Raji (cell line): Measurements from ENCODE around the gene PTGIS.

Source experiments
- POLR2A ChIP-seq: IDR thresholded peaks from 2 replicates; pipeline ENCODE4 v1.6.1; 2011; ENCODE audit warnings: low read depth, low read length, control low read depth; ENCODE audit not compliant: insufficient read depth

Gene PTGIS

DNA sequence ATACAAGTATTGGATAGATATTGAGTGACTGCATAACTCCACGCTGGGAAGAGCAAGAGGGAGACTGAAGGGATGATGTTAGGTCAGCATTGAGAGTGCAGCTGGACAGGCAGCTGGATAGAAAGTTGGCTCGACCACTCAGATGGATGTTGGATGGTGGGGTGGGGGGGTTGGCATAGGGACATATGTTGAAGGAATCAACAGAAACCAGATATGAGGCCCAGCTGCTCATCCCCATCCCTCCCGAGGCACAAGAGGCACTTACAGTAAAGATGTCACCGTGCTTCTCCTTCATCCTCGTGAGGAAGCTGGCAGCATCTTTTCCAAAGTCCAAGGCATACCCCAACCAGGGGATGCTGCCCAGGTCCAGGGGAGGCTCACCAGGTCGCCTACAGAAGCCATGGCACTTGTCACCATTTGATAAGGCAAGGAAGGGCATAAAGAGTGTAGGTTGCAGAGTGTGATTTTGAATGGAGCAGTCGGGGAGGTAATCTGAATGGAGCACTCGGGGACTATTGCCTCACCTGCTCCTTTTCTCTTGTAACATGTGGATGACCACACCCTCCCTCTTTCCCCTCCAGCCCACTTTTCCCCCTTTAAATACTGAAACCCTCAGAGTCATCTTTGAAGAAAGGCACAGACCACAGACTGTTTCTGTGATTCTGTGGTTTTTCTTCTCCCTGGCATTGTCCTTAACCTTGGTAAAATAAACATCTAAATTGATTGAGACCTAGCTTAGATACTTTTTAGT lies 18.0 kb downstream of the PTGIS start:
- TF ChIP-seq POLR2A, result no peak

DNA sequence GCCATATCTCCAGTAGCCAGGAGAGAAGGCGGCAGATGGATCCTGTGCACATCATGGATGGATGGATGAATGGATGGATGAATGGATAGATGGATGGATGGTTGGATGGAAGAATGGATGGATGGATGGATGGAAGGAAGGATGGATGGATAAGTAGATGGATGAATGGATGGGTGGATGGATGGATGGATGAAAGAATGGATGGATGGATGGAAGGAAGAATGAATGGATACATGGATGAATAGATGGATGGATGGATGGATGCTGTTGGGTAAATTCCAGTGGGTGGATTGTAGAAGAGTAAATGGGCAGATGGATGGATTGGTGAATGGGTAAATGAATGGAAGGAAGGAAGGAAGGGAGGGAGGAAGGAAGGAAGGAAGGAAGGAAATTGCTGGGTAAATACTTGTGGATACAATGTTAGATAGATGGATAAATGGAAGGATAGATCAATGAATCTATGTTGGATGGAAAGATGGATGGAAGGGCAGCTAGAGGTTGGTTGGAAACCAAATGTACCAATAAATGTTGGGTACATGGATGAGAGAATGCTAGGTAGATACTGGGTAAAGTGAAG lies 19.5 kb downstream of the PTGIS start:
- no peak for TF ChIP-seq POLR2A

DNA sequence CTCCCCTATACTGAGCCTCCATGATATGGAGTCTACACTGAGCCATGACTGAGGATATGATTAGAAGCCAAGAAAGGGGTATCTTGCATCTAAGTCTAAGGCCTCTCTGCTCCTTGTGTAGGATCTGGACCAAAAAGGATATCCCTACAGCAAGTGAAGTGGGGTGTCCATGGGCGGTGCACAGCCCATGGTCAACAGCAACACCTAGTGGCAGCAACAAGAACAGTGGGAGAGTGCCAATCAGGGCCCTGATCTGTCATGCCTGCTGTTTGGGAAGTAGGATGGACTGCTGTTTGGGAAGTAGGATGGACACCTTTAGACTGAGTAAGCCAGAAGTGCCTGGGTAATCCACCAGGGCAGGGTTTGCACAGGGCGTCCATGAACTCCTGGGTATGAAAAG lies 22.4 kb downstream of the PTGIS start:
- TF ChIP-seq POLR2A, result no peak

DNA sequence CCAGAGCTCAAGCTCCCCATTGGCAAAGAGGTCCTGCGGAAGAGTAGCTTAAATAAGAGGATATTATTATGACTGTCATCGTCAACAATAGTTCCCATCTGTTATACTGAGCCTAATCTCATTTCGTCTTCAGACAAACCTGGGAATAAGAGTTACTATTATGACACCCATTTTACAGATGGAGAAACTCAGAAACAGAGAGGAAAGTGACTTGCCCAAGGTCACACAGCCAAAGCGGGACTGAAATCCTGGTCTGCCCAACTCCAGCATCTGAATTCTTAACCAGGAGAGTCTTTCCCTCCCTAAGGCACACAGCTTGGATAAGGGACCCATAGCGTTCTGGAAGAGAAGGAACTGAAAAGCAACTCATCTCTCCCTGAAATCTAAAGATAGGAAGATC lies 23.4 kb downstream of the PTGIS start:
- TF ChIP-seq POLR2A, result no peak

DNA sequence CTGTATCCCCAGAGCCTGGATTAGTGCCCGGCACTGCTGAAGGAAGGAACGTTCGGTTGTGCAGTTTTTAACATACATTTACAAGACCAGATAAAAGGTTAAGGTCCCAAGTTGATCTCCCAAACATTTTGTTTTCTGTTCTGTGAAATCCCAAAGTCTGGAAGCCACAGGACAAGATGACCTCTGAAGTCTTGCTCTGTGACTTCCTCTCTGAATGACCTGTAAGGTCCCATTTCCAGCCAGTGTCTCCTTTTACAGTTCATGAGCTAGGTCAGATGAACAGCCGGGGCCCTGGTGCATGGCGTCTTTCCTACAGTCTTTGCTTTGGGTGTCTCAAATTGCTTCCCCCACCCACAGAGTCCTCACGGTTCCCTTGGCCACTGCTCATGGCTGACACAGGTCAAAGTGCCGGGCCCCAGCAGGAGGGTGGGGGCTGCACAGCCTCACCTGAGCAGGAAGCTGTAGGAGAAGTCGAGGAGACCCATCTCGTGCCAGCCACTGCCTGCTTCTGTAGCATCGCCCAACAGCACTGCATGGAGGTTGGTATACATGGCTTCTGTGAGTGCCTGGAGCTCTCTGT lies 24.0 kb downstream of the PTGIS start:
- no peak for TF ChIP-seq POLR2A

DNA sequence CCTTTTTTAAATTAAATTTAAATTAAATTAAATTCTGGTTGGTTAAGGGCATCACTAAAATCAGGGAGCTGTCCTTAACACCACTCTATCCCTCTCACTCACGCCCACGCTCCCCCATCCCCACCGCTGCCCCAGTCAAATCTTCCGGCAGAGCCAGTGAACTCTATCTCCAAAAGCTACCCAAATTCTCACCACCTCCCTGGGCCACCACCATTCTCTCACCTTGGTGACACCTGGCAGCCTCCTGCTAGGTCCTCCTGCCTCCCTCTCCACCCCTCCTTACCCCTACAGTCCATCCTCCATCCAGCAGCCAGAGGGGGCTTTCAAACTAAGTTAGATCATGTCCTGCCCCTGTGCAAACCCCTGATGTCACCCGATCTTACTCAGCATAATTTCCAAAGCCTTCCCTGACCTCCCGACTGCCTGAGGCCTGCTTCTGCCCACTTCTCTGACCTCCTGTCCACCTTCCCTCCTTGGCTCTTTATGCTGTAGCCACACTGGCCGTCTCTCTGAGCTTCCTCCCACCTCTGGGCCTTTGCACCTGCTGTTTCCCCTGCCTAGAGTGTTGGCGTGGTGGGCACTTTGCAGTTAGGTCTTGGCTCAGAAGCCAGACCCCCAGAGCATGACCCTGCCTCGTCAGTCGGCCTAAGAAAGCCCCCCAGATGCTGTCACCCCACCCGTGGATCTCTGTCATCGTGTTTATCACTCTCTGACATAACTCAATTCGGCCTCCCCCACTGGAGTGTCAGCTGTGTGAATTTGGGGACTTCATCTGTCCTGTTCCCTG lies 24.7 kb downstream of the PTGIS start:
- TF ChIP-seq POLR2A, result no peak

DNA sequence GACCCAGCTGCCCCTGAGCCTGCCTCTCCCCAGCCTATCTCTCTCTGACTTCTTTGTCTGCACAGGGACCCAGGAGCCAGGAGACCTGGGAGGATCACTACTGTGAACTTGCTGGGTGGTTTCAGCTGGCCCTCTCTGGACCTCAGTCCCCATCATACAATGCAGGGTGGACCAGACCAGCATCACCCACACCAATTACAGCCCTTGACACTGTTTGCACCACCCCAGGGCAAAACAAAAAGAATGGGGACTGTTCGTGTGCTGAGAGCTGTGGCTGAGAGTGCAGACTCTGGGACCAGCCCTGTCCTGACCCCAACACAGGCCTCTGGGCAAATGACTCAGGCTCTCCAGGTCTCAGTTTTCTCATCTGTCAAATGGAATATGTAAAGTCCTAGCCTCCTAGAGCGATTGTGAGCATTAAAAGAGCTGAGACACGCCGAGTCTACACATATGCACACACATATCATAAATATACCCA lies 25.4 kb downstream of the PTGIS start:
- TF ChIP-seq POLR2A, result no peak

DNA sequence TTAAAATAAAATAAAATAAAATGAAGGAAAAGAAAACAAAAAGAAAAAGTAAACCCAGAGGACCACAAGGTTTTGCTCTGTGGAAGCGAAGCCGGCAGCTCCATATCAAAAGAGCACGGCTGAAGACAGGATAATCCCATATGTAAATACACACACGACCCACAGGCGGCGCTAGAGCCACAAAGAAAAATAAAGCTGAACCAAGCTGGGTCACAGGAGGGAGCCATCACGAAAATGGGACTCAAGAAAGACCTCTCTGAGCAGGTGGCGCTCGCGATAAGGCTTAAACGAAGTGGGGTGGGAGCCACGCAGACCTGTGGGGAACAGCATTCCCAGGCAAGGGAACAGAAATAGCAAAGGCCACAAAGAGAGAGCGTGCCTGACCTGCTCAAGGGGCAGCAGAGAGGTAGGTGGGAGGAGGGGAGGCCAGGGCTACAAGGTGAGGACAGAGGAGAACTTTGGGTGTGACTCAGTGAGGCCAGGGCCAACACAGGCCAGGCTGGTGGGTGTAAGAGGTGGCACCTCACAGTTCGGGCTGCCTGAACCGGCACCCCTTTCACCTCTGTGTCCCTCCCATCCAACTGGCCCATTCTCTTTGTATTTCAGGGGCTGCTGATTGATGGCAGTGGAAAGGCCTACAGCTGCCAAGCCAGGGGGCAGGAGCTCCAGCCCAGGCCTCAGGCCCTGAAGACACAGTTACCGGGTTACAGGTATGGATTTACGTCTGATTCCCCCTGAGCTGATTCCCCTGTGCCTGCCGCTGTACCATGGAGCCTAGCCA lies 26.0 kb downstream of the PTGIS start:
- TF ChIP-seq POLR2A, result no peak

DNA sequence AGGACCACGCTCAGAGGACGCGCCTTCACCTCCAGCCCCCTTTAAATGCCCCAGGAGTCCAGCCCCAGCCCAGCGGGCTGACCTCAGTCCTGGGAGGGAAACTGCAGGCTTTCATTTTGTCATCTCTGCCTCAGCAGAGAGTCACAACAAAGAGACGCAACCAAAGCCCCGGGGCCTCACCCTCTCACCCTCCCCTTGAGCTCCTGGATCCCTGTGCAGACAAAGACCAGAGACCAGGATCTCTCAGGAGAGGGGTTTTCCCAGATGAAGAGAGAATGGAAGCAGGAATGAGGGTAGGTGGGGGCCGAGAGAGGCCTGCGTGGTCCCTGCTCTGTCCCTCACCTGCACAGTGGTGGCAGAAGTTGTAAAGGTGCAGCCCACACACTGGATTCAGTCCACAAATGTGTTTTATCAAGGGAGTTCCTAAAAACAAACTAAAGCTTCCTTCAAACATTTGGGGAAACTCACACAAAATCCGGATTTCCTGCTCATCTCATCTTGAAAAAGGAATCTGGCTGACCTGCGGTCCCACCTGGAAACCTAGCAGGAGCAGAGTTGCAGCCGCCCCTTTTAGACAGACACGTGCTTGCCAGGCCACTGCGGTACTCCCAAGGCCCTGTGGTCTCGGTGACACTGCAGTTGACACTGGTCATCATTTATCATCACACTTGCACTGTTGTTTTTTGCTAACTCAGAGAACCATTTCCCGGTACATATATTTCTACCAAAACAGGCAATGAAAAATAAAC lies 27.1 kb downstream of the PTGIS start:
- TF ChIP-seq POLR2A, result no peak

DNA sequence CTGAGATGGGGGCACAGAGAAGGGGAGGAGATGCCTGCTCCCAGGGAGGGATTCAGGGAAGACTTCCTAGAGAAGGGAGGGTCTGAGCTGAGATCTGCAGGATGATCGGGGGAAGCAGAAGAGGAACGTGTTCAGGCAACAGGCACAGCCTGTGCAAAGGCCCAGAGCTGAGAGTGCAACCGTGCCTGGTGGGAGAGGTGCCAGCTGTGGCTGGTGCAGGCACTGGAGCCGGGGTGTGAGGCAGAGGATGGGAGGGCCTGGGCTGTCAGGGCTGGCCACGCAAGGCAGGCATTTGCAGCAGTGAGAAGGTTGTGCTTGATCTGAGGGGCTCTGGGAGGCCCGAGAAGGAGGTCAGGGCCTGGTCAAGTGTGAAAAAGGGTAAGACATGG lies 27.7 kb downstream of the PTGIS start:
- no peak for TF ChIP-seq POLR2A

DNA sequence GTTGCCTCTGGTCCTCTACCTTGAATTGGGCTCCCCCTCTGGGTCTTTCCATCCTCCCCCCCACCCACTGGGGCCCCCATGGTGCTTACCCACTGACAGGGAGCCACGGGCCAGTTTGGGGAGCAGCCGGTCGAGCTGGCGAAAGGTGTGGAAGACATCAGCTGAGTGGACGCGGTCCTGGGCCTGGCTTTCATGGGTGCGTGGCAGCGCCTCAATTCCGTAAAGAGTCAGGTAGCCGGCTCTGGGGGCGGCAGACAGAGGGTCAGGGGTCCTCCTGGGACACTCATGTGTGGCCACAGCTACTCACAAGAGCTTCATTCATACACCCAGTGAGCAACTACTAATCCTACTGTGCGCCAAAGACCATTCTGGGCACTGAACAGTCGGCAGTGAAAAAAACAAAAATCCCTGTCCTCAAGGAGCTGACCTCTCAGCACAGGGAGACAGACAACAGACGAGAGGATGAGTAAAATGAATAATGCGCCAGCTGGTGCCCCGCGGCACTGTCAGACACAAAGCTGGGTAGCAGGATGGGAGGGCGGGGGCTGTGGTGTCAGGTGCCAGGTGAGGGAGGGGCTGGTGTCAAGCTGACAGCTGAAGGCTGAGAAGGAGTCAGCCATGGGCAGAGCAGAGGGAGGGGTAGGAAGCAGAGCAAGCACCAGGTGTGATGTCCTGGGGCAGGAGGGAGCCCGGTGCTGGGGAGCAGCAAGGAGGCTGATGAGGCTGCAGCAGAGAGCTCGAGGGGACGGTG lies 28.3 kb downstream of the PTGIS start:
- no peak for TF ChIP-seq POLR2A

DNA sequence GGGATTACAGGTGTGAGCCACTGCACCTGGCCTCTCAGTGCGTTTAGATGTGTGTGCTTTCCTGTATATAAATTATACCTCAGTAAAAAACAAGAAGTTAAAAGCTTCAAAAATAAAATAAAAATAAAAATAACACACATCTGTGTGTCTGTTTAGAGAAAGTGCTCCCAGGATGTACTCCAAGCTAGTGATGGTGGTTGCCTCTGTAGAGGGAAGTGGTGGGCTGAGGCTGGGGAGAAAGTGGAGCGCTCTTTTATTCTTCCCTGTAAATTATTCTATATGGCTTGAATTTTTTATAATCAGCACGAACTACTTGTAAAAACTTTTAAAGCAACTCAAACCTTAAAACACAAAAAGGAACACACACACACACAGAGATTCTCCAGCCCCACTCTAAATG lies 29.0 kb downstream of the PTGIS start:
- no peak for TF ChIP-seq POLR2A

DNA sequence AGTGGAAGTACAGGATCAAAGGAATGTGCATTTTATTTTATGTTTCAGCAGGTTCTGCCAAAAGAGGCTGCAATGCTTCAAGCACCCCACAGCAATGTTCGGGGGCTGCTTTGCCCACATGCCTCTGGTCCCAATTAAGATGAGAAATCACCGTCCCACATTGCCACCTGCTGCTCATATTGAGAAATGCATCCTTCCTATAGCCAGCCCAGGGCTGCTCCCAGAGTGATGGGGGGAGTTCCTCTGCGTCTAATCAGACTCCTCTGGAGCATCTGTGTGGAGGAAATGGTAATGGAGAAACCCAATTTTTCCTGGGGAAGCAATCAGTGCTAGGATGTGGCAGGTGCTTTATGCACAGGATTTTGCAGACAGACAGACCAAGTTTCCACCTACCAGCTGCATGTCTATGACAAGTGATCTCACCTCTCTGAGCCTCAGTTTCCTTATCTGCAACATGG lies 33.7 kb downstream of the PTGIS start:
- no peak for TF ChIP-seq POLR2A
